ENCODE results near the gene SLN. TPM values are rescaled to one million over a fixed set of nuclear protein-coding genes. Genes with fewer than 3 reads are reported as not detected.
"Not testable (repeated sequence)": the region's sequence is repeated elsewhere in the genome, so short reads cannot be mapped to it uniquely, and the experiment has no call there.

The SLN gene
- 2,452 TPM for polyA plus RNA-seq (ENCODE audit: insufficient read length)

- no peak for DNase-seq (ENCODE audit: low read depth)
Measured at GRCh38 chr11:107711861-107712755, at the start of gene SLN. TSS of gene SLN (minus strand) at chr11:107712056.

- not testable (repeated sequence) for DNase-seq (ENCODE audit: low read depth)
Measured at GRCh38 chr11:107758719-107759355, 47.0 kb upstream of the SLN start.

GRCh38 chr11:107757661-107758060 is 45.8 kb upstream of the SLN start:
- no peak for DNase-seq (ENCODE audit: low read depth)

- DNase-seq (ENCODE audit: low read depth), result no peak
Measured at GRCh38 chr11:107756553-107756952, 44.7 kb upstream of the SLN start.

GRCh38 chr11:107752949-107753822 is 41.3 kb upstream of the SLN start:
- no peak for DNase-seq (ENCODE audit: low read depth)

DNA sequence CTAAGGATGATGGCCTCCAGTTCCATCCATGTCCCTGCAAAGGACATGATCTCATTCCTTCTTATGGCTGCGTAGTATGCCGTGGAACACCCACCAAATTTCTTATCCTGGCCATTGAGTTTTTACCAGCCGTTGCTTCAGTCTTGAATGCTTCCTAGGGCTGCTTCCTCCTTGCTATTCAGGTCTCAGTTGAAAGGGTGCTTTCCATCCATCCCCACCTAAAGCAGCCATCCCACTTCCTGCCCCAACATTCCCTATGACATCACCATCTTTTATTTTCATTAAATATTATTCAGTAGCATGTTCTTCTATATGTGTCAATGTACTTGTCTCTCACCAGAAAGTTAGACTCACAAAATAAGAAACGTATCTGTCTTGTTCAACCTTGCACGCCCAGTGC is 40.7 kb upstream of the SLN start:
- DNase-seq (ENCODE audit: low read depth), result no peak

DNA sequence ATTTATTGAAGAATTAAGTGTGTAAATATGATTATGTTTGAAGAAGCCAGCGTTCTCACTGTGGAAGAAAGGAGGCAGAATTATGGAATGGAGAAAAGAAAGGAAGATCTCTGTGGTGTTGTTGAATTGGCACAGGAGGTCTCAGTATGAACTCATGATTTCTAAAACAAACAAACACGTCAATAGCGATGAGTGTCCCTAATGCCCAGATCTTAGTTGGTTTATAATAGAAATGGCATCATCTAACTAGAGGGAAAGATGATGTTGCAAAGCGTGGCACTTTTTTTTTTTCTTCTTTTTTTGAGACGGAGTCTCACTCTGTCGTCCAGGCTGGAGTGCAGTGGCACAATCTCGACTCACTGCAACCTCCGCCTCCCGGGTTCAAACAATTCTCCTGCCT is 39.2 kb upstream of the SLN start:
- no peak for DNase-seq (ENCODE audit: low read depth)

DNA sequence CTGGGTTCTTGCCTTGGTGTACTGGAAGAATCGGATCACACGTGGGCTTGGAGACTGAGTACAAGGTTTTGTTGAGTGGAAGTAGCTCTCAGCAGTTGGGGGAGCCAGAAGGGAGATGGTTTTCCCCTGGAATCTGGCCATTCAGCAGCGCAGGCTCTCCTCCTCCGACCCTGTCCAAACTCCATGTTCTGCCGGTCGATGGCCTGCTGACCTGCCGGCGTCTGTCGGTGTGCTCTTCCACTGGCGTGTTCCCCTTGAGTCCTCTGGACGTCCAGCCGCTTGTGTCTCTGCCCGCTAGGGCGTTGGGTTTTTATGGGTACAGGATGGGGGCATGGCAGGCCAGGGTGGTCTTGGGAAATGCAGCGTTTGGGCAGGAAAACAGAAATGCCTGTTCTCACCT is 38.5 kb upstream of the SLN start:
- no peak for DNase-seq (ENCODE audit: low read depth)

GRCh38 chr11:107747622-107748021 is 35.8 kb upstream of the SLN start:
- no peak for DNase-seq (ENCODE audit: low read depth)

DNA sequence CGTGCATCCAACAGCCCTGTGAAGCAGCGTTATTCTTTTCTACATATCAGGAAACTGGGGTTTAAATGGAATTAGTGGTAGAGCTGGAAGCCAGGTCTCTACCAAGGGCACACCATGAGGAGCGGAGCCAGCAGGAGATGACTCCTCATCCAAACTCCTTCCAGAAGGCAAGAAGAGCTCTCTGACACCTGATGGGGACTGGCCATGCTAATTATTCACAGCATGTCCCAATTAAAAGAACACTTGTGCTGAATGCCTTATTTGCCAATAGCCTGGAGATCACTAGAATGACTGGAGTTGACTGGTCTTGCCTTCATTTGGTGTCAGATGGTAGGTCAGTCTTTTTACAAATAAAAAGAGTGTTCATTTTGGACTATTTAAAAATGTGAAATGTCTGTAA is 32.9 kb upstream of the SLN start:
- DNase-seq (ENCODE audit: low read depth), result no peak

DNA sequence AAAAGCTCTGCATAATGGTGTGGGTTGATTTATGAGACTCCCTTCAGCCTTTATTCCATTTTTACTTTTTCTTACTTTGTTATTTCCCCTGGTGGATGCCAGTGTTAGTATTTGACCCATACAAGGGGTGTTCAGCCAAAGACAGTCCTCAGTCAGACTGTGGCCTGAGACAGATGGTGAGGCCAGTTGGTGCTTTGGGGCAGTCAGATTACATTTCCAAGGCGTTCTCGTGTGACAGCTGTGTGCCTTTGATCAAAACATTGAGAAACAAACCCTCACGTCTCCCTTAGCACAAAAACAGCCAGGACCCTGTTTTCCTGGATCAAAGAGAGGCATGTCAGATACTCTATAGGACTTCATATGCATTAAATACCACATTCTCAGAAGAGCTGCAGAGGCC is 31.3 kb upstream of the SLN start:
- DNase-seq (ENCODE audit: low read depth), result no peak

DNA sequence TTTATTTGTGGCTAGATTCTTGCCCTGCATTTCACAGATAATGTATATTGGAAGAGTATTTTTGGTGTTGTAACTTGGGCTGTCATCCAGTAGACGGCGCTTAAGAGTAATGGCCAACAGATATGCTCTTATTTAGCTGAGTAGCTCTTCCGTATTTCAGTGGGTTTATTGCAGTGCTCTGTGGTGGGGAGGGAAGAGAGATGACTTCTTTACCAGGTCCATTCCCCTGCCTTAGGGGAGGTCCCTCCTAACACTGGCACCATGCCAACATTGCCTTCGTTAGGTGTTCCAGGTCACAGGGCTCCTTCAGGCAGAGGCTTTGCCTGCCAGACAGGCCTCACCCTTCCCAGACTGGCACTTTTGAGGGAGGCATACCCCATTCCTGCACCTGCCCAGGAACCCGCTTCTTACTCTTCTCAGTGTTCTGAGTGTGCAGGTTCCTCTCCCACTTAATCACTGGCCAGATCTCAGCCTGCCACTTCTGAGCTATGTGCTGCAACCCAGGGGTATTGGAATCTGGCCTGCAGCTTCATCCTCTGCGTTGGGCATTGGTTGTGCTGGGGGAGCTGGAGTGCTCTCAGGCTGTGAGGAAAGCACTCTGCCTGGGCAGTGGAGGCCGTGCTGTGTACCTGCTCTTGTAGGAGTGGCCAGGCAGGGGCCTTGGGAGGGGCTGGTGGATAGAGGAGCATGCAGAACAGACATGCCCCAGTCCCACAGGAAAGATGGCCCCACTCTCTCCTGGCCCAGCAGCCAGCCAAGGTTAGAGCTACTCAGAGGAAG is 29.4 kb upstream of the SLN start:
- DNase-seq (ENCODE audit: low read depth), result no peak

DNA sequence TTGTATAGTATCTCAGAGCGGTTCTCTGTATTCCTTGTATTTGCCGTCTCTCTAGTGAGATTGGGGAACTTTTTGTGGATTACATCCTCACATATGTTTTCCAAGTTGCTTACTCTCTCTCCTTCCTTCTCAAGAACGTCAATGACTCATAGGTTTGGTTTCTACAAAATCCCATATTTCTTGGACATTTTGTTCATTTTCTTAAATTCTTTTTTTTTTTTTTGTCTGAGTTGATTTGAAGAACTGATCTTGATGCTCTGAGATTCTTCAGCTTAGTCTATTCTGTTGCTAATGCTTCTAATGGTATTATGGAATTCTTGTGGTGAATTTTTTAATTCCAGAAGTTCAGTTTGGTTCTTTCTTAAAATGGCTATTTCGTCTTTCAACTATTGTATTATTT is 28.4 kb upstream of the SLN start:
- no peak for DNase-seq (ENCODE audit: low read depth)

DNA sequence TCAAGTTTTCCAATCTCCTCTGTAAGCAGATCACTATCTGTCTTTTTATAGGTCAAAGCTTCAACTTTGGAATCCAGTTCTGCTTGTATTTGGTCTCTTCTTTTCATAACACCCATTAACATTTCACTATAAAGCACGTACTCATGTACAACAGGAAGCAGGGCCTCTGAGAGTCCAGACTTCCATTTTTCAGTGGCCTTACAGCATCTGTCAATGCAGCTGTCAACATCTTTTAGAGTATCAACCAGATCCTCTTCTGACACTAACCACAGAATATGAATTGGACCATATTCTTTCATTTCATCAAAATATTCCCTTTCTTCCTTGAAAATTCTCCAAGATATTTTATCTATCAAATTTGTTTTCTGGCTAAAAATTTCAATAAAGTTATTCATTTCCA is 24.7 kb upstream of the SLN start:
- no peak for DNase-seq (ENCODE audit: low read depth)

- no peak for DNase-seq (ENCODE audit: low read depth)
Measured at GRCh38 chr11:107733518-107733917, 21.7 kb upstream of the SLN start.

GRCh38 chr11:107732689-107733051 is 20.8 kb upstream of the SLN start:
- no peak for DNase-seq (ENCODE audit: low read depth)

GRCh38 chr11:107731941-107732688 is 20.3 kb upstream of the SLN start:
- DNase-seq (ENCODE audit: low read depth), result no peak

GRCh38 chr11:107722662-107723061 is 10.8 kb upstream of the SLN start:
- DNase-seq (ENCODE audit: low read depth), result no peak

- no peak for DNase-seq (ENCODE audit: low read depth)
Measured at GRCh38 chr11:107721207-107721606, 9.4 kb upstream of the SLN start.

GRCh38 chr11:107720303-107720774 is 8.5 kb upstream of the SLN start:
- DNase-seq (ENCODE audit: low read depth), result no peak
